HL-60 (cell line): Measurements from ENCODE around the gene PSAP.
A peak's percentile ranks its signal among the peaks of the same experiment; 100 is the strongest.

ENCODE experiments used
- DNase-seq, 2 experiments: peaks; one replicate each; pipeline ENCODE4 v3.0.0-alpha.2; 2010 to 2020; ENCODE audit warnings: low read depth in 1 of 2, low spot score in 1 of 2
- H3K27ac ChIP-seq: fragments of 250-450 bp; sonication (Bioruptor Pico); replicated peaks from 2 replicates; pipeline ENCODE4 v1.5.1; 2020; ENCODE audit warnings: mild to moderate bottlenecking, moderate library complexity
- H3K27me3 ChIP-seq: fragments of 250-450 bp; sonication (Bioruptor Pico); 2 replicates; pipeline ENCODE4 v1.5.1; 2021; ENCODE audit warnings: mild to moderate bottlenecking, moderate library complexity; ENCODE audit not compliant: insufficient read depth, poor library complexity, severe bottlenecking
- H3K4me3 ChIP-seq: replicated peaks from 2 replicates; pipeline ENCODE4 v1.5.1; 2011; ENCODE audit warnings: mild to moderate bottlenecking, control low read depth, low read length; ENCODE audit not compliant: insufficient read depth
- GABPA ChIP-seq: IDR thresholded peaks from 2 replicates; pipeline ENCODE4 v1.6.1; 2012; ENCODE audit warnings: low read depth
- POLR2AphosphoS5 ChIP-seq: IDR thresholded peaks from 2 replicates; pipeline ENCODE4 v1.6.1; 2012; ENCODE audit warnings: low read depth
- SPI1 ChIP-seq: IDR thresholded peaks from 2 replicates; pipeline ENCODE4 v1.6.1; 2012; ENCODE audit warnings: low read depth, mild to moderate bottlenecking, borderline replicate concordance
- TF ChIP-seq, protein P1 (sequence below): IDR thresholded peaks from 2 replicates; pipeline ENCODE4 v1.6.1; 2012; ENCODE audit warnings: low read depth; ENCODE audit not compliant: insufficient replicate concordance
- TF ChIP-seq, protein P2 (sequence below): IDR thresholded peaks from one replicate; pipeline ENCODE4 v1.5.1; 2011; ENCODE audit warnings: low read length, control low read depth, inconsistent platforms; ENCODE audit not compliant: insufficient read depth

The PSAP gene

DNA sequence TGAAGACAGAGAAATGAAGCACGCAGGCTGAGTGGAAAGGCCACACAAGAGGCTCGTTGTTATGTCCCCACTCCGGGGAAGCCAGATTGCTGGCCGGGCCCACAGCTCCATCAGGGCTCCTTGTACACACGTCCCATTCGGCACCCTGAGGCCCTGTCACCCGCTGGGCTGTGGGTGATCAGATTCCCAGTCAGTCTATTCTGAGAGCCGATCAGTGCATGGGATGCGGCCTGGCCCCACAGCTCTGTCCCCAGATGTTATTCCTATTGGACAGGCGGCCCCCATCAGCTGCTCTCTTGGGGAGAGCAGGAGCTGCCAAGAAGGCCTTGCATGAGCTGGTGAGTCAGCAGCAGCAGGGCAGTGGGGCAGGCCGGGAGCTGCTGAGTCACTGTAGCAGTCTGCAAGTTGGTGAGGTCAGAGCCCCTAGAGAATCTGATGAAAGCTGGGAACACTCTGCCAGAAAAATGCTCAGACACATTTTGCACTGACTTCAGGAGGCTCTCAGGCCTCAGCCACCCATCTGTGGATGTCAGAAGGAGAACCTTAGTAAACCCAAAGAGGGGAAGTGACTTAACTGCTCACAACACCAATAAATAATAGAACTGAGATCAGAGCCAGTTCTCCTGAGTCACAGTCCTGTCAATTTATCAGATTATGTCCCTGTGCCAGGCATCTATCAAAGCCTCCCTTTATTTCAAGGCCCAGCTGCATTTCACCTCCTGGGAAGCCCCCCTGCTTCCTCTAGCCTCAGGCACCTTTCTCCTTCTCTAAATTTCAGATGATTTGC, 9.4 kb upstream of the PSAP start:
- Histone ChIP-seq H3K4me3 (no peak overlapping the region), H3K27me3 (no peaks in the 10 kb centered on the region), H3K27ac (peak overlapping the region; percentile 60)
- TF ChIP-seq SPI1 (peak; percentile 84), GABPA (no peak), POLR2AphosphoS5 (no peak)
- TF ChIP-seq, protein P1, sequence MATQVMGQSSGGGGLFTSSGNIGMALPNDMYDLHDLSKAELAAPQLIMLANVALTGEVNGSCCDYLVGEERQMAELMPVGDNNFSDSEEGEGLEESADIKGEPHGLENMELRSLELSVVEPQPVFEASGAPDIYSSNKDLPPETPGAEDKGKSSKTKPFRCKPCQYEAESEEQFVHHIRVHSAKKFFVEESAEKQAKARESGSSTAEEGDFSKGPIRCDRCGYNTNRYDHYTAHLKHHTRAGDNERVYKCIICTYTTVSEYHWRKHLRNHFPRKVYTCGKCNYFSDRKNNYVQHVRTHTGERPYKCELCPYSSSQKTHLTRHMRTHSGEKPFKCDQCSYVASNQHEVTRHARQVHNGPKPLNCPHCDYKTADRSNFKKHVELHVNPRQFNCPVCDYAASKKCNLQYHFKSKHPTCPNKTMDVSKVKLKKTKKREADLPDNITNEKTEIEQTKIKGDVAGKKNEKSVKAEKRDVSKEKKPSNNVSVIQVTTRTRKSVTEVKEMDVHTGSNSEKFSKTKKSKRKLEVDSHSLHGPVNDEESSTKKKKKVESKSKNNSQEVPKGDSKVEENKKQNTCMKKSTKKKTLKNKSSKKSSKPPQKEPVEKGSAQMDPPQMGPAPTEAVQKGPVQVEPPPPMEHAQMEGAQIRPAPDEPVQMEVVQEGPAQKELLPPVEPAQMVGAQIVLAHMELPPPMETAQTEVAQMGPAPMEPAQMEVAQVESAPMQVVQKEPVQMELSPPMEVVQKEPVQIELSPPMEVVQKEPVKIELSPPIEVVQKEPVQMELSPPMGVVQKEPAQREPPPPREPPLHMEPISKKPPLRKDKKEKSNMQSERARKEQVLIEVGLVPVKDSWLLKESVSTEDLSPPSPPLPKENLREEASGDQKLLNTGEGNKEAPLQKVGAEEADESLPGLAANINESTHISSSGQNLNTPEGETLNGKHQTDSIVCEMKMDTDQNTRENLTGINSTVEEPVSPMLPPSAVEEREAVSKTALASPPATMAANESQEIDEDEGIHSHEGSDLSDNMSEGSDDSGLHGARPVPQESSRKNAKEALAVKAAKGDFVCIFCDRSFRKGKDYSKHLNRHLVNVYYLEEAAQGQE, result no peak
- TF ChIP-seq, protein P2, sequence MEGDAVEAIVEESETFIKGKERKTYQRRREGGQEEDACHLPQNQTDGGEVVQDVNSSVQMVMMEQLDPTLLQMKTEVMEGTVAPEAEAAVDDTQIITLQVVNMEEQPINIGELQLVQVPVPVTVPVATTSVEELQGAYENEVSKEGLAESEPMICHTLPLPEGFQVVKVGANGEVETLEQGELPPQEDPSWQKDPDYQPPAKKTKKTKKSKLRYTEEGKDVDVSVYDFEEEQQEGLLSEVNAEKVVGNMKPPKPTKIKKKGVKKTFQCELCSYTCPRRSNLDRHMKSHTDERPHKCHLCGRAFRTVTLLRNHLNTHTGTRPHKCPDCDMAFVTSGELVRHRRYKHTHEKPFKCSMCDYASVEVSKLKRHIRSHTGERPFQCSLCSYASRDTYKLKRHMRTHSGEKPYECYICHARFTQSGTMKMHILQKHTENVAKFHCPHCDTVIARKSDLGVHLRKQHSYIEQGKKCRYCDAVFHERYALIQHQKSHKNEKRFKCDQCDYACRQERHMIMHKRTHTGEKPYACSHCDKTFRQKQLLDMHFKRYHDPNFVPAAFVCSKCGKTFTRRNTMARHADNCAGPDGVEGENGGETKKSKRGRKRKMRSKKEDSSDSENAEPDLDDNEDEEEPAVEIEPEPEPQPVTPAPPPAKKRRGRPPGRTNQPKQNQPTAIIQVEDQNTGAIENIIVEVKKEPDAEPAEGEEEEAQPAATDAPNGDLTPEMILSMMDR, result no peak
- peak; percentile 90 to 92 for DNase-seq

GRCh38 chr10:71857934-71858890, 7.2 kb upstream of the PSAP start:
- Histone ChIP-seq H3K27ac (no peak overlapping the region), H3K4me3 (no peak overlapping the region), H3K27me3 (no peaks in the 10 kb centered on the region)
- TF ChIP-seq POLR2AphosphoS5, result no peak
- no peak for TF ChIP-seq GABPA
- TF ChIP-seq, protein P2, result no peak
- TF ChIP-seq, protein P1, result no peak
- peak in 1 of 2 experiments; percentile 61 for DNase-seq

GRCh38 chr10:71856619-71857018, 5.6 kb upstream of the PSAP start:
- H3K27me3 ChIP-seq, result no peaks in the 10 kb centered on the region
- no peak for TF ChIP-seq POLR2AphosphoS5
- TF ChIP-seq, protein P2, result no peak
- no peak for TF ChIP-seq SPI1
- TF ChIP-seq, protein P1, result no peak
- TF ChIP-seq GABPA, result no peak
- H3K27ac ChIP-seq, result no peak overlapping the region
- no peak for DNase-seq
- no peak overlapping the region for H3K4me3 ChIP-seq
